Endothelial cell of umbilical vein (primary cell): ENCODE measurements around the gene CD19. TPM values are rescaled to one million over a fixed set of nuclear protein-coding genes. Genes with fewer than 3 reads are reported as not detected.

ENCODE experiments used
- BruUV-seq: library from RNA; stranded (reverse); fragments of 400-500 nt; replicated peaks from 2 replicates; lab custom pipeline; 2021; lab: Mats Ljungman, UMichigan
- CTCF ChIA-PET: fragments of 300-600, 350-600 bp; sonication (Branson Sonifier 250); formaldehyde crosslinking; loops from one replicate; lab custom pipeline; 2021; ENCODE audit warnings: antibody characterized with exemption, inconsistent platforms; lab: Charles Lee
- POLR2A ChIA-PET: fragments of 300-600, 350-600 bp; sonication (Branson Sonifier 250); formaldehyde crosslinking; loops from one replicate; lab custom pipeline; 2021; ENCODE audit warnings: antibody characterized with exemption, inconsistent platforms; lab: Charles Lee
- DNase-seq: peaks from one replicate; pipeline ENCODE4 v3.0.0-alpha.2; 2011; ENCODE audit warnings: low read depth, low spot score
- FAIRE-seq: peaks from 2 replicates; lab custom pipeline; 2011; peaks lifted over from hg19 to GRCh38; lab: Jason Lieb, UNC
- H2AFZ ChIP-seq: 2 replicates; pipeline ENCODE4 v1.6.0; 2012; ENCODE audit warnings: low read depth, low read length, control low read depth, inconsistent platforms
- H3K27ac ChIP-seq: 2 replicates; pipeline ENCODE4 v1.5.1; 2011; ENCODE audit warnings: low read depth, mild to moderate bottlenecking, control low read depth, low read length, moderate library complexity; ENCODE audit not compliant: insufficient read depth
- H3K27me3 ChIP-seq, 2 experiments: 2 replicates each; pipeline versions ENCODE4 v1.6.0 to v1.6.1; 2011; ENCODE audit warnings: low read length in 2 of 2, mixed read lengths in 1 of 2; ENCODE audit not compliant: control insufficient read depth in 2 of 2, insufficient read depth in 2 of 2
- H3K36me3 ChIP-seq, 2 experiments: 2 replicates in 1 of 2; 3 replicates in 1 of 2; pipeline ENCODE4 v1.5.1; 2011; ENCODE audit warnings: low read length in 2 of 2, mild to moderate bottlenecking in 1 of 2, moderate library complexity in 1 of 2; ENCODE audit not compliant: control insufficient read depth in 2 of 2, insufficient read depth in 2 of 2; ENCODE audit errors: extremely low read depth in 1 of 2
- H3K4me1 ChIP-seq: 3 replicates; pipeline ENCODE4 v1.5.1; 2011; ENCODE audit warnings: mild to moderate bottlenecking, low read length; ENCODE audit not compliant: control insufficient read depth, insufficient read depth; ENCODE audit errors: extremely low read depth
- H3K4me2 ChIP-seq: 2 replicates; pipeline ENCODE4 v1.6.1; 2011; ENCODE audit warnings: low read length, control low read depth, mixed read lengths; ENCODE audit not compliant: insufficient read depth
- H3K4me3 ChIP-seq, 3 experiments: fragments of 200-600 bp in 1 of 3; sonication (generic), shearing (Covaris generic) in 1 of 3; replicated peaks in 1 of 3; 2 replicates each; pipeline ENCODE4 v1.5.1; 2011 to 2016; ENCODE audit warnings: control low read depth in 3 of 3, low read length in 3 of 3, mild to moderate bottlenecking in 2 of 3, inconsistent platforms in 1 of 3, low read depth in 1 of 3, moderate library complexity in 1 of 3; ENCODE audit not compliant: insufficient read depth in 1 of 3
- H3K79me2 ChIP-seq: 2 replicates; pipeline ENCODE4 v1.6.0; 2012; ENCODE audit warnings: low read length, inconsistent platforms; ENCODE audit not compliant: control insufficient read depth, insufficient read depth
- H3K9ac ChIP-seq: replicated peaks from 2 replicates; pipeline ENCODE3; 2011; ENCODE audit warnings: low read length, control low read depth; ENCODE audit not compliant: insufficient read depth; ENCODE audit errors: extremely low read depth
- H3K9me1 ChIP-seq: replicated peaks from 3 replicates; pipeline ENCODE4 v1.6.0; 2011; ENCODE audit warnings: mild to moderate bottlenecking, low read length; ENCODE audit not compliant: control insufficient read depth, insufficient read depth; ENCODE audit errors: extremely low read depth
- H3K9me3 ChIP-seq: replicated peaks from 2 replicates; pipeline ENCODE4 v1.5.1; 2012; ENCODE audit warnings: low read length, inconsistent platforms; ENCODE audit not compliant: control insufficient read depth, insufficient read depth
- H4K20me1 ChIP-seq: replicated peaks from 2 replicates; pipeline ENCODE3; 2011; ENCODE audit warnings: mild to moderate bottlenecking, low read length; ENCODE audit not compliant: control insufficient read depth, insufficient read depth; ENCODE audit errors: extremely low read depth
- CTCF ChIP-seq, 2 donors: IDR thresholded peaks; 1 replicate in 1 of 2; 2 replicates in 1 of 2; pipeline ENCODE4 v1.5.1; 2011; ENCODE audit warnings: low read length in 2 of 2, mild to moderate bottlenecking in 2 of 2, moderate library complexity in 2 of 2, control low read depth in 1 of 2, inconsistent platforms in 1 of 2, low read depth in 1 of 2; ENCODE audit not compliant: insufficient read depth in 1 of 2; ENCODE audit errors: extremely low read depth in 1 of 2
- EZH2 ChIP-seq: IDR thresholded peaks from 2 replicates; pipeline ENCODE4 v1.6.1; 2012; ENCODE audit warnings: borderline replicate concordance, low read depth, mild to moderate bottlenecking, moderate library complexity, low read length, inconsistent platforms; ENCODE audit not compliant: severe bottlenecking
- FOS ChIP-seq: IDR thresholded peaks from 2 replicates; pipeline ENCODE4 v1.6.1; 2011; ENCODE audit warnings: mild to moderate bottlenecking, low read length, moderate library complexity, borderline replicate concordance; ENCODE audit not compliant: insufficient read depth
- GATA2 ChIP-seq: IDR thresholded peaks from 2 replicates; pipeline ENCODE4 v1.7.0; 2011; ENCODE audit warnings: low read depth, mild to moderate bottlenecking, moderate library complexity, mixed read lengths, low read length; ENCODE audit not compliant: insufficient read length, insufficient read depth
- JUN ChIP-seq: IDR thresholded peaks from 2 replicates; pipeline ENCODE4 v1.6.1; 2011; ENCODE audit warnings: borderline replicate concordance, low read depth; ENCODE audit not compliant: insufficient read length, insufficient read depth
- MYC ChIP-seq: IDR thresholded peaks from one replicate; pipeline ENCODE4 v1.6.1; 2011; ENCODE audit warnings: mild to moderate bottlenecking, low read depth, low read length
- POLR2A ChIP-seq: IDR thresholded peaks from 2 replicates; pipeline ENCODE4 v1.6.1; 2012; ENCODE audit warnings: low read depth, mild to moderate bottlenecking, control low read depth, low read length
- POLR2AphosphoS5 ChIP-seq: IDR thresholded peaks from 2 replicates; pipeline ENCODE4 v1.6.1; 2012; ENCODE audit warnings: low read depth, mild to moderate bottlenecking, control low read depth, low read length, moderate library complexity; ENCODE audit not compliant: insufficient read depth
- dilution Hi-C: fragments of 300-500 bp; cut with MboI; formaldehyde crosslinking; loops from one replicate; pipeline ENCODE4 v1.15.0; 2019; ENCODE audit warnings: low sequenced_read_pairs; ENCODE audit not compliant: extremely low pct_ligation_motif_present
- intact Hi-C: fragments of 100-400 bp; cut with micrococcal nuclease; formaldehyde crosslinking; loops from one replicate; pipeline ENCODE4 v1.10.0; 2022
- polyA plus RNA-seq, 4 experiments: library from polyadenylated mRNA; depleted of rRNA in 3 of 4; stranded (reverse) in 3 of 4; unstranded in 1 of 4; fragments of >200 nt; gene quantifications; 2 replicates each; pipeline versions ENCODE4 v1.2.1 to v1.2.3, GENCODE V29; 2011 to 2012; ENCODE audit warnings: missing spikeins in 1 of 4
- total RNA-seq: library from RNA; stranded (reverse); gene quantifications from 2 replicates; pipeline ENCODE4 v1.2.3, GENCODE V29; 2021
- TF ChIP-seq, protein P1 (sequence below): IDR thresholded peaks from 2 replicates; pipeline ENCODE4 v1.6.1; 2011; ENCODE audit not compliant: insufficient read depth, insufficient read length

The CD19 gene
- total and polyA plus RNA-seq, 2 donors (not counting 3 experiments of a cell fraction or from before 2014, with no cell fraction given) = 0.06 TPM; not detected in 1

DNA sequence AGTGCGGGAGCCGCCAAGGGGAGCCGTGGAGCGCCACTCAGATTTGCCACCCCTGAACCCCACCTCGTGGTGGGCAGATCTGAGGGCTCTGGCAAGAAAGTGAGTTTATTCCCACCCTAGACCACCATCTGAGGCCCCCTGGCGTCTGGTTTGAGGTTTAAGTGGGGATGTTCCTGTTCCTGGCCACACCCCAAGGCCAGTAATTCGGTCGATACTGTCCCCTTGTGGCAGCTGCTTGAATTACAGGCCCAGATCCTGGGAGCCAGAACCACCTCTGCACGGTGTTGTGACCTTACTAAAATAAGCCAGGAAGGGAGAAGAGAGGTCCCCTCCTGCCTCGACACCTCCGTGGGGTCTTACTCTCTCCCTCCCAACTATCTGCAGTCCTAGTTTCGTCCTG, 49.7 kb downstream of the CD19 start:
- Histone ChIP-seq H3K9me1 (no peaks in the 10 kb centered on the region), H3K9me3 (no peaks in the 10 kb centered on the region), H3K27me3 (no peaks in the 10 kb centered on the region), H4K20me1 (no peaks in the 10 kb centered on the region), H3K4me1 (no peaks in the 10 kb centered on the region), H3K36me3 (peaks cover 5 to 34% of the 10 kb centered on the region in 2 experiments), H3K79me2 (peaks cover 6% of the 10 kb centered on the region), H3K27ac (no peak overlapping the region), H3K9ac (no peak overlapping the region), H3K4me2 (no peak overlapping the region), H2AFZ (no peak overlapping the region), H3K4me3 (no peak overlapping the region)
- POLR2A ChIA-PET = no interaction called here
- TF ChIP-seq GATA2 = no peak
- no peak for TF ChIP-seq MYC
- TF ChIP-seq CTCF (IDR thresholded peaks at IDR 0.05; ENCODE audit: extremely low read depth in 1 of 2, insufficient read depth in 1 of 2, low read depth in 1 of 2, low read length in 2 of 2) = peak; percentile 48 to 70
- no TSS peak for BruUV-seq
- dilution Hi-C loops = no loop called here
- intact Hi-C loops = no loop called here
- FAIRE-seq = no peak
- no peak for DNase-seq
- CTCF ChIA-PET = no interaction called here

- no peak overlapping the region for H3K27ac ChIP-seq
- H3K9me3 ChIP-seq = no peaks in the 10 kb centered on the region
- no peak for DNase-seq
- H3K4me2 ChIP-seq = no peak overlapping the region
- no peaks in the 10 kb centered on the region for H3K27me3 ChIP-seq
- FAIRE-seq = no peak
- no peaks in the 10 kb centered on the region for H3K4me1 ChIP-seq
- peaks cover under 1% of the 10 kb centered on the region for H3K79me2 ChIP-seq
- no peaks in the 10 kb centered on the region for H4K20me1 ChIP-seq
- no TSS peak for BruUV-seq
- no peak overlapping the region for H2AFZ ChIP-seq
- ChIA-PET CTCF (no interaction called here), POLR2A (no interaction called here)
- H3K4me3 ChIP-seq = no peak overlapping the region
- dilution Hi-C loops = no loop called here
- intact Hi-C loops = no loop called here
- H3K36me3 ChIP-seq = peaks cover 5 to 37% of the 10 kb centered on the region in 2 experiments
- H3K9me1 ChIP-seq = no peaks in the 10 kb centered on the region
- TF ChIP-seq JUN = no peak
- TF ChIP-seq POLR2AphosphoS5 = no peak
- TF ChIP-seq, protein P1, sequence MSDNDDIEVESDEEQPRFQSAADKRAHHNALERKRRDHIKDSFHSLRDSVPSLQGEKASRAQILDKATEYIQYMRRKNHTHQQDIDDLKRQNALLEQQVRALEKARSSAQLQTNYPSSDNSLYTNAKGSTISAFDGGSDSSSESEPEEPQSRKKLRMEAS = no peak
- TF ChIP-seq FOS = no peak
- TF ChIP-seq EZH2 = no peak
- no peak for TF ChIP-seq MYC
- TF ChIP-seq CTCF (IDR thresholded peaks at IDR 0.05; ENCODE audit: extremely low read depth in 1 of 2, insufficient read depth in 1 of 2, low read depth in 1 of 2, low read length in 2 of 2) = no peak
- TF ChIP-seq POLR2A = no peak
- TF ChIP-seq GATA2 = no peak
- no peak overlapping the region for H3K9ac ChIP-seq
Observed at GRCh38 chr16:28982418-28982817, 50.6 kb downstream of the CD19 start.
